ENCODE measurements around the gene RYR3.

The RYR3 gene

GRCh38 chr15:33517944-33518343, 207.2 kb downstream of the RYR3 start:
- in situ Hi-C loops (cut with HindIII; ENCODE audit: low pct_unique_long_range_greater_than_20kb, low sequenced_read_pairs) = no loop called here
- no peak for TF ChIP-seq JUND (IDR thresholded peaks at IDR 0.05; ENCODE audit: low read depth)
- DNase-seq (ENCODE audit: low read depth in 1 of 2, low spot score in 1 of 2) = no peak

- in situ Hi-C loops (cut with HindIII; ENCODE audit: low pct_unique_long_range_greater_than_20kb, low sequenced_read_pairs) = no loop called here
- no peak for DNase-seq (ENCODE audit: low read depth in 1 of 2, low spot score in 1 of 2)
- no peak for TF ChIP-seq JUND (IDR thresholded peaks at IDR 0.05; ENCODE audit: low read depth)
Observed at GRCh38 chr15:33518421-33518820, 207.7 kb downstream of the RYR3 start.

- no peak for DNase-seq (ENCODE audit: low read depth in 1 of 2, low spot score in 1 of 2)
- TF ChIP-seq JUND (IDR thresholded peaks at IDR 0.05; ENCODE audit: low read depth) = no peak
- in situ Hi-C loops (cut with HindIII; ENCODE audit: low pct_unique_long_range_greater_than_20kb, low sequenced_read_pairs) = no loop called here
Observed at GRCh38 chr15:33524274-33524673, 213.5 kb downstream of the RYR3 start.

- no peak for DNase-seq (ENCODE audit: low read depth in 1 of 2, low spot score in 1 of 2)
- no peak for TF ChIP-seq JUND (IDR thresholded peaks at IDR 0.05; ENCODE audit: low read depth)
- in situ Hi-C loops (cut with HindIII; ENCODE audit: low pct_unique_long_range_greater_than_20kb, low sequenced_read_pairs) = no loop called here
Observed at GRCh38 chr15:33526532-33526931, 215.8 kb downstream of the RYR3 start.

GRCh38 chr15:33533197-33533596, 222.4 kb downstream of the RYR3 start:
- TF ChIP-seq JUND (IDR thresholded peaks at IDR 0.05; ENCODE audit: low read depth) = no peak
- in situ Hi-C loops (cut with HindIII; ENCODE audit: low pct_unique_long_range_greater_than_20kb, low sequenced_read_pairs) = no loop called here
- no peak for DNase-seq (ENCODE audit: low read depth in 1 of 2, low spot score in 1 of 2)

- DNase-seq (ENCODE audit: low read depth in 1 of 2, low spot score in 1 of 2) = no peak
- in situ Hi-C loops (cut with HindIII; ENCODE audit: low pct_unique_long_range_greater_than_20kb, low sequenced_read_pairs) = no loop called here
- no peak for TF ChIP-seq JUND (IDR thresholded peaks at IDR 0.05; ENCODE audit: low read depth)
Observed at GRCh38 chr15:33534642-33535041, 223.9 kb downstream of the RYR3 start.

GRCh38 chr15:33535135-33535534, 224.4 kb downstream of the RYR3 start:
- in situ Hi-C loops (cut with HindIII; ENCODE audit: low pct_unique_long_range_greater_than_20kb, low sequenced_read_pairs) = no loop called here

GRCh38 chr15:33539825-33540573, 229.2 kb downstream of the RYR3 start:
- in situ Hi-C loops (cut with HindIII; ENCODE audit: low pct_unique_long_range_greater_than_20kb, low sequenced_read_pairs) = no loop called here
- no peak for DNase-seq (ENCODE audit: low read depth in 1 of 2, low spot score in 1 of 2)
- TF ChIP-seq JUND (IDR thresholded peaks at IDR 0.05; ENCODE audit: low read depth) = no peak

More at GRCh38 chr15:33535135-33535534, 224.4 kb downstream of the RYR3 start:
- TF ChIP-seq JUND (IDR thresholded peaks at IDR 0.05; ENCODE audit: low read depth) = no peak
- DNase-seq (ENCODE audit: low read depth in 1 of 2, low spot score in 1 of 2) = no peak

GRCh38 chr15:33543957-33544356, 233.2 kb downstream of the RYR3 start:
- no peak for TF ChIP-seq JUND (IDR thresholded peaks at IDR 0.05; ENCODE audit: low read depth)
- DNase-seq (ENCODE audit: low read depth in 1 of 2, low spot score in 1 of 2) = no peak
- in situ Hi-C loops (cut with HindIII; ENCODE audit: low pct_unique_long_range_greater_than_20kb, low sequenced_read_pairs) = no loop called here

GRCh38 chr15:33545866-33546265, 235.1 kb downstream of the RYR3 start:
- in situ Hi-C loops (cut with HindIII; ENCODE audit: low pct_unique_long_range_greater_than_20kb, low sequenced_read_pairs) = no loop called here
- no peak for DNase-seq (ENCODE audit: low read depth in 1 of 2, low spot score in 1 of 2)
- TF ChIP-seq JUND (IDR thresholded peaks at IDR 0.05; ENCODE audit: low read depth) = no peak

GRCh38 chr15:33547876-33548275, 237.1 kb downstream of the RYR3 start:
- no peak for TF ChIP-seq JUND (IDR thresholded peaks at IDR 0.05; ENCODE audit: low read depth)
- in situ Hi-C loops (cut with HindIII; ENCODE audit: low pct_unique_long_range_greater_than_20kb, low sequenced_read_pairs) = no loop called here
- DNase-seq (ENCODE audit: low read depth in 1 of 2, low spot score in 1 of 2) = peak; percentile 34 to 74

GRCh38 chr15:33551860-33552259, 241.1 kb downstream of the RYR3 start:
- DNase-seq (ENCODE audit: low read depth in 1 of 2, low spot score in 1 of 2) = no peak
- in situ Hi-C loops (cut with HindIII; ENCODE audit: low pct_unique_long_range_greater_than_20kb, low sequenced_read_pairs) = no loop called here
- TF ChIP-seq JUND (IDR thresholded peaks at IDR 0.05; ENCODE audit: low read depth) = no peak

GRCh38 chr15:33553157-33553556, 242.4 kb downstream of the RYR3 start:
- in situ Hi-C loops (cut with HindIII; ENCODE audit: low pct_unique_long_range_greater_than_20kb, low sequenced_read_pairs) = no loop called here

More at GRCh38 chr15:33553157-33553556, 242.4 kb downstream of the RYR3 start:
- no peak for DNase-seq (ENCODE audit: low read depth in 1 of 2, low spot score in 1 of 2)
- TF ChIP-seq JUND (IDR thresholded peaks at IDR 0.05; ENCODE audit: low read depth) = no peak
